Loucy (cell line): ENCODE results near the gene SNX8.

Experiments
- H2AFZ ChIP-seq: fragments of 200-600 bp; sonication (generic); 2 replicates; pipeline ENCODE4 v1.6.0; 2016; ENCODE audit warnings: antibody characterized with exemption, mild to moderate bottlenecking, low read length, moderate library complexity
- H3F3A ChIP-seq: fragments of 200-600 bp; 2 replicates; pipeline ENCODE4 v1.6.0; 2016; ENCODE audit warnings: antibody characterized with exemption, low read depth, mild to moderate bottlenecking
- H3K27me3 ChIP-seq: fragments of 200-600 bp; sonication (generic); 2 replicates; pipeline ENCODE4 v1.6.1; 2014; ENCODE audit warnings: low read length, mild to moderate bottlenecking; ENCODE audit not compliant: insufficient read depth, poor library complexity, severe bottlenecking
- H3K36me3 ChIP-seq: fragments of 200-600 bp; sonication (generic); 2 replicates; pipeline ENCODE4 v1.6.1; 2016; ENCODE audit warnings: low read length; ENCODE audit not compliant: insufficient read depth
- H3K4me1 ChIP-seq: fragments of 200-600 bp; sonication (generic); 2 replicates; pipeline ENCODE4 v1.5.1; 2014; ENCODE audit warnings: low read length, mild to moderate bottlenecking; ENCODE audit not compliant: insufficient read depth, poor library complexity, severe bottlenecking
- H3K4me2 ChIP-seq: fragments of 200-600 bp; sonication (generic); 2 replicates; pipeline ENCODE4 v1.6.0; 2014; ENCODE audit warnings: antibody characterized with exemption, low read length, low read depth, mild to moderate bottlenecking; ENCODE audit not compliant: poor library complexity, severe bottlenecking
- H3K4me3 ChIP-seq: fragments of 200-600 bp; sonication (generic); 2 replicates; pipeline ENCODE4 v1.5.1; 2014; ENCODE audit warnings: low read length, mild to moderate bottlenecking, mixed read lengths; ENCODE audit not compliant: poor library complexity, severe bottlenecking
- H3K79me2 ChIP-seq: fragments of 200-600 bp; sonication (generic); 2 replicates; pipeline ENCODE4 v1.6.1; 2014; ENCODE audit warnings: low read length; ENCODE audit not compliant: insufficient read depth
- H3K9ac ChIP-seq: fragments of 200-600 bp; sonication (generic); 2 replicates; pipeline ENCODE4 v1.6.0; 2014; ENCODE audit warnings: mild to moderate bottlenecking, low read depth, low read length, moderate library complexity; ENCODE audit not compliant: poor library complexity, severe bottlenecking
- H3K9me2 ChIP-seq: fragments of 200-600 bp; sonication (generic); replicated peaks from 2 replicates; pipeline ENCODE4 v1.6.1; 2016; ENCODE audit warnings: low read depth, low read length, mixed read lengths
- H3K9me3 ChIP-seq: fragments of 200-600 bp; sonication (generic); 2 replicates; pipeline ENCODE4 v1.6.1; 2014; ENCODE audit warnings: mild to moderate bottlenecking, antibody characterized with exemption, low read length, low read depth; ENCODE audit not compliant: insufficient read depth
- H4K20me1 ChIP-seq: fragments of 200-600 bp; sonication (generic); 2 replicates; pipeline ENCODE4 v1.6.0; 2014; ENCODE audit warnings: antibody characterized with exemption, low read length, mild to moderate bottlenecking; ENCODE audit not compliant: insufficient read depth, poor library complexity, severe bottlenecking
- EZH2phosphoT487 ChIP-seq: fragments of 200-600 bp; IDR thresholded peaks from 2 replicates; pipeline ENCODE4 v1.6.1; 2018; ENCODE audit warnings: antibody characterized with exemption, mild to moderate bottlenecking, moderate library complexity, borderline replicate concordance
- TF ChIP-seq, protein P1 (sequence below): fragments of 200-600 bp; sonication (generic); conservative IDR thresholded peaks from 2 replicates; pipeline ENCODE4 v1.5.1; 2014; ENCODE audit warnings: mild to moderate bottlenecking, antibody characterized with exemption, low read length

SNX8 gene, protein sequence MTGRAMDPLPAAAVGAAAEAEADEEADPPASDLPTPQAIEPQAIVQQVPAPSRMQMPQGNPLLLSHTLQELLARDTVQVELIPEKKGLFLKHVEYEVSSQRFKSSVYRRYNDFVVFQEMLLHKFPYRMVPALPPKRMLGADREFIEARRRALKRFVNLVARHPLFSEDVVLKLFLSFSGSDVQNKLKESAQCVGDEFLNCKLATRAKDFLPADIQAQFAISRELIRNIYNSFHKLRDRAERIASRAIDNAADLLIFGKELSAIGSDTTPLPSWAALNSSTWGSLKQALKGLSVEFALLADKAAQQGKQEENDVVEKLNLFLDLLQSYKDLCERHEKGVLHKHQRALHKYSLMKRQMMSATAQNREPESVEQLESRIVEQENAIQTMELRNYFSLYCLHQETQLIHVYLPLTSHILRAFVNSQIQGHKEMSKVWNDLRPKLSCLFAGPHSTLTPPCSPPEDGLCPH

GRCh38 chr7:2314209-2314955, at the start of gene SNX8:
Gene SNX8 (minus strand): TSS chr7:2314441. CDS start chr7:2314421, 20 bp downstream.
- Histone ChIP-seq H4K20me1 (peaks cover 4% of the 10 kb centered on the region), H3K9me3 (no peaks in the 10 kb centered on the region), H3K9ac (peak within 1 kb of the TSS; percentile 73), H3K27me3 (no peaks in the 10 kb centered on the region), H2AFZ (peak within 1 kb of the TSS; percentile 81), H3K79me2 (peaks cover 11% of the 10 kb centered on the region; the same call in 1 of the 2 replicates), H3K4me1 (peaks cover 20% of the 10 kb centered on the region), H3F3A (no peaks in the 10 kb centered on the region), H3K9me2 (no peaks in the 10 kb centered on the region), H3K4me3 (peak within 1 kb of the TSS; percentile 81), H3K36me3 (no peaks in the 10 kb centered on the region), H3K4me2 (peak within 1 kb of the TSS; percentile 89)
- TF ChIP-seq, protein P1, sequence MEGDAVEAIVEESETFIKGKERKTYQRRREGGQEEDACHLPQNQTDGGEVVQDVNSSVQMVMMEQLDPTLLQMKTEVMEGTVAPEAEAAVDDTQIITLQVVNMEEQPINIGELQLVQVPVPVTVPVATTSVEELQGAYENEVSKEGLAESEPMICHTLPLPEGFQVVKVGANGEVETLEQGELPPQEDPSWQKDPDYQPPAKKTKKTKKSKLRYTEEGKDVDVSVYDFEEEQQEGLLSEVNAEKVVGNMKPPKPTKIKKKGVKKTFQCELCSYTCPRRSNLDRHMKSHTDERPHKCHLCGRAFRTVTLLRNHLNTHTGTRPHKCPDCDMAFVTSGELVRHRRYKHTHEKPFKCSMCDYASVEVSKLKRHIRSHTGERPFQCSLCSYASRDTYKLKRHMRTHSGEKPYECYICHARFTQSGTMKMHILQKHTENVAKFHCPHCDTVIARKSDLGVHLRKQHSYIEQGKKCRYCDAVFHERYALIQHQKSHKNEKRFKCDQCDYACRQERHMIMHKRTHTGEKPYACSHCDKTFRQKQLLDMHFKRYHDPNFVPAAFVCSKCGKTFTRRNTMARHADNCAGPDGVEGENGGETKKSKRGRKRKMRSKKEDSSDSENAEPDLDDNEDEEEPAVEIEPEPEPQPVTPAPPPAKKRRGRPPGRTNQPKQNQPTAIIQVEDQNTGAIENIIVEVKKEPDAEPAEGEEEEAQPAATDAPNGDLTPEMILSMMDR: no peak
- TF ChIP-seq EZH2phosphoT487: no peak

GRCh38 chr7:2362385-2363088, 48.3 kb upstream of the SNX8 start:
- Histone ChIP-seq H3K27me3 (no peaks in the 10 kb centered on the region), H3F3A (no peaks in the 10 kb centered on the region; the same call in 1 of the 2 replicates), H3K9me3 (no peaks in the 10 kb centered on the region), H3K9ac (no peak overlapping the region), H4K20me1 (peaks cover 48% of the 10 kb centered on the region), H3K4me3 (no peak overlapping the region), H3K36me3 (peaks cover 80% of the 10 kb centered on the region; the same call in 1 of the 2 replicates), H3K9me2 (no peaks in the 10 kb centered on the region), H3K4me1 (peaks cover 21% of the 10 kb centered on the region), H3K4me2 (no peak overlapping the region), H2AFZ (no peak overlapping the region), H3K79me2 (peaks cover 52% of the 10 kb centered on the region)
- TF ChIP-seq, protein P1: no peak
- no peak for TF ChIP-seq EZH2phosphoT487

DNA sequence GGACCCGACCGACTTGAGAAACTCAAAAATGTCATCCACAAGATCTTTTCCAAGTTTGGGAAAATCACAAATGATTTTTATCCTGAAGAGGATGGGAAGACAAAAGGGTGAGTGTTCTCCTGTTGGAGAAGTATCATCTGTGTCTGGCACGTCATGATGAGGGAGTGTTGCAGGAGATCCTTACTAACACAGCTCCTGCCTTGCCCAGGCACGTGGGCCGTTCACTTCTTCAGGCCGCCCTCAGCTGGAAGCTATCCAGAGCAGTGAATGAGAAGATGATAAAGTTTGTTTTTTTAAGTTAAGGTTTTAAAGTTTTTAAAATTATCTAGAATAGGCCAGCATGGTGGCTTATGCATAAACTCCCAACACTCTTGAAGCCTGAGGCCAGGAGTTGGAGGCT, 46.6 kb upstream of the SNX8 start:
- H3K9ac ChIP-seq: no peak overlapping the region
- no peaks in the 10 kb centered on the region for H3K27me3 ChIP-seq
- H3K79me2 ChIP-seq: peaks cover 69% of the 10 kb centered on the region
- peak overlapping the region; percentile 98 for H3K4me2 ChIP-seq
- H4K20me1 ChIP-seq: peaks cover 60% of the 10 kb centered on the region
- H3K9me2 ChIP-seq: no peaks in the 10 kb centered on the region
- no peaks in the 10 kb centered on the region; the same call in 1 of the 2 replicates for H3F3A ChIP-seq
- no peak for TF ChIP-seq EZH2phosphoT487
- TF ChIP-seq, protein P1: no peak
- H3K4me1 ChIP-seq: peaks cover 36% of the 10 kb centered on the region
- H2AFZ ChIP-seq: no peak overlapping the region
- no peaks in the 10 kb centered on the region for H3K9me3 ChIP-seq
- H3K4me3 ChIP-seq: no peak overlapping the region
- peaks cover 63% of the 10 kb centered on the region; the same call in 1 of the 2 replicates for H3K36me3 ChIP-seq
